Effector memory CD8-positive, alpha-beta T cell (primary cell): Measurements from ENCODE around the gene EMP3.
A peak's percentile ranks its signal among the peaks of the same experiment; 100 is the strongest.

Experiments used
- ATAC-seq: fragments of 150-1000 bp; cut with Tn5 transposase; replicated peaks from 2 replicates; pipeline ENCODE4 v1.10.0; 2021; ENCODE audit warnings: mild to moderate bottlenecking, moderate library complexity
- DNase-seq, 3 experiments: peaks; one replicate each; pipeline ENCODE4 v3.0.0; 2021
- H3K27ac Mint-ChIP-seq, 2 donors: one replicate each; pipeline ENCODE4 v1.8.0; 2022; ENCODE audit warnings: mild to moderate bottlenecking in 2 of 2, mixed read lengths in 2 of 2, moderate library complexity in 2 of 2
- H3K27me3 Mint-ChIP-seq, 2 donors: one replicate each; pipeline ENCODE4 v1.8.0; 2022; ENCODE audit warnings: mixed read lengths in 2 of 2
- H3K36me3 Mint-ChIP-seq: one replicate; pipeline ENCODE4 v1.8.0; 2022; ENCODE audit warnings: mild to moderate bottlenecking, moderate library complexity, mixed read lengths; ENCODE audit not compliant: insufficient read depth
- H3K4me1 Mint-ChIP-seq, 2 donors: one replicate each; pipeline ENCODE4 v1.8.0; 2022; ENCODE audit warnings: low read depth in 2 of 2, mixed read lengths in 2 of 2
- H3K4me3 Mint-ChIP-seq, 2 donors: one replicate each; pipeline ENCODE4 v1.8.0; 2022; ENCODE audit warnings: mild to moderate bottlenecking in 2 of 2, mixed read lengths in 2 of 2, moderate library complexity in 2 of 2
- H3K9me3 Mint-ChIP-seq, 2 donors: one replicate each; pipeline ENCODE4 v1.8.0; 2022; ENCODE audit warnings: mixed read lengths in 2 of 2

EMP3 gene

DNA sequence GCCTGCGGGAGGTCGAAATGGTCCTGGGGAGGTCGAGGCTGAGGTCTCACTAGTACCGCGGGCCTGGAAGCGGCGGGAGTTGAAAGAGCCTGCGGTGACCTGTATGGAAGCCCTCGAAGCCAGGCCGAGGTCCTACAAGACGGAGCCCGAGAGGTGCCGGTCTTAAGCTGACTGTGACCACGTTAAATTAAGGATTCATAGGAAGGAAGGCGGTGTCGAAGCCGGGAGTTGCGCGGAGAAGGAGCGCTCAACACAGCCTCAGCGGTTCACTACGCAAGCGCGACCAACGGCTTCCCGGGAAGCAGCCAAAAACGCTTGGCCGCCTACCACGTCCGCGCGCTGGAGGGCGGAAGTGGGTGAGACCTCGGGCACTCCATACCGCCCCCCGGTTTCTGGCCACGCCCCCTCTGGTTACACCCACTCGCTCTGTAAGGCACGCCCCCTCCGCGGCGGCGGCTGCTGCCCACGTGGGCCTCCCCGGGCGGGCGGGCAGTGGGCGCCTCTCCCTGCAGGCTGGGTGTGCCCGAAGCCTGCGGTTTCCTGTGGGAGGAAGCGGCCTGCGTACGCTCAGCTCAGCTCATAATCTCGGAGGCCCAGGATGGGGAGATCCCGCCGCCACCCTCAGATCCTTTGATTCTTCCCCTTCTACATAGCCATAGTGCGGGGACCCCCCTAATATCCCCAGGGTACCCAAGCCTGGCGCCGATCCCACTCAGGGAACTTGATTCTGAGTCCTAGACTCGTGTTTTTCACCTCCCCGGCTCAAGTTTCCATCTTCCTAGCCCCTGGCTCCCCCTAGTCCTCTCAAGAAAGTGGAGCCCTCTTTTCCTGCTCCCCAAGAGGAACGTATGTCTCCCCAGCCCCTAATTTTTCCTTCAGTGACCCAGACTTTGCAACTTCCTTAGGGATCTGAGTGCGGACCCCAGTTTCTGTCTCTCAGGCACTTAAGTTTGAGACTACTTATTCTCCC is 3.4 kb upstream of the EMP3 start:
- Mint-ChIP-seq H3K4me3 (peak overlapping the region; percentile 81 to 86), H3K4me1 (peaks cover 53 to 60% of the 10 kb centered on the region in 2 donors), H3K36me3 (peaks cover 43% of the 10 kb centered on the region), H3K27me3 (no peaks in the 10 kb centered on the region), H3K27ac (peak overlapping the region; percentile 97 to 99), H3K9me3 (no peaks in the 10 kb centered on the region)
- ATAC-seq (peak; percentile 69), DNase-seq (peak; percentile 99 to 100 (median 100))

DNA sequence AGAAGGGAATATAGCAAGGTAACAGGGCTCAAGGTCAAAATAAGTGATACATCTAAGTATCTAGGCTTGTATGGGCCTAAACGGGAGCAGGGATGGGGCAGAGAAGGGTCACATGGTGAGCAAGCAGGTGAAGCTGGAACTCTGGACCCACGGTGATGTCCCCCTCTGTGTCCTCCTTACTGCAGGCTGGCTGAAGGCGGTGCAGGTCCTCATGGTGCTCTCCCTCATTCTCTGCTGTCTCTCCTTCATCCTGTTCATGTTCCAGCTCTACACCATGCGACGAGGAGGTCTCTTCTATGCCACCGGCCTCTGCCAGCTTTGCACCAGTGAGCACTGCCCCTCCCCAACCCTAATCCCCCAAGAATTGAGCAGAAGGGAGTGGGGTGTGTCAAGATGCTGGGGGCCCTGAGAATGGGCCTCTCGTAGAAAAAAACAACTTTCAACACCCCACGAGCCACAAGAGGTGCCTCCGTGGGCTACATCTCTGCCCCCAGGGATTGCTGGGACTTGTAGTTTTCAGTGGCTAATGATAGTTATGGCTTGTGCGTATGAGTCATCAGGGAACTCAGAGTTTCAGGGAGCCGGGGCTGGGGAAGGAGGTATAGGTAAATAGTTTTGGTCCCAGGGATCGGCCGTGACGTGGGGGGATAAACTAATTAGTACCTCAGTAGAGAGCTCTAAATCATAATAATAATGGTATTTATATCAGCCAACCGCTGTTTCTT is 4.0 kb downstream of the EMP3 start:
- no peak for ATAC-seq
- Mint-ChIP-seq H3K9me3 (no peaks in the 10 kb centered on the region), H3K4me1 (peaks cover 67 to 68% of the 10 kb centered on the region in 2 donors), H3K36me3 (peaks cover 83% of the 10 kb centered on the region), H3K27me3 (no peaks in the 10 kb centered on the region), H3K27ac (peak overlapping the region; percentile 89 to 99), H3K4me3 (peak overlapping the region; percentile 81 to 86)
- DNase-seq: peak; percentile 26 to 38 (median 37)

DNA sequence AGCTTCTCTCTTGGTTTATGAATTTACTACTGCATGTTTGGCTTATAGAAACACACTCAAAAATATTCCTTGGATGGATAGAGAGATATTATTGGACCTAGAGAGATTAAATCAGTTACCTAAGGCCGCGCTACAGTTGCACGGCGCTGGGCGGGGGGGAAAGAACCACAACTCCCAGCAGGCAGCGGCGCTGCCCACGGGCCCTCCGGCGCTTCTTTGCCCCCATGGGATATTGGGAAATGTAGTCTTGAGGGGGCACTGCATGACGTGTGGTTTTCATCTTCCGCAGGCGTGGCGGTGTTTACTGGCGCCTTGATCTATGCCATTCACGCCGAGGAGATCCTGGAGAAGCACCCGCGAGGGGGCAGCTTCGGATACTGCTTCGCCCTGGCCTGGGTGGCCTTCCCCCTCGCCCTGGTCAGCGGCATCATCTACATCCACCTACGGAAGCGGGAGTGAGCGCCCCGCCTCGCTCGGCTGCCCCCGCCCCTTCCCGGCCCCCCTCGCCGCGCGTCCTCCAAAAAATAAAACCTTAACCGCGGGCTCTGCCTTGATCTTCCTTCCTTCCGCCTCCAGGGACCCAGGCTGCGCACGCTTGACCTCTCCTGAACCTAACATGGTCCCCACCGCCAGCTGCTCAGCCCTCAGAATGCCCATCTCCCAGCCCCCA is 4.8 kb downstream of the EMP3 start:
- DNase-seq (peak; percentile 79 to 81 (median 80)), ATAC-seq (peak; percentile 44)
- peaks cover 69% of the 10 kb centered on the region in 2 donors for H3K4me1 Mint-ChIP-seq
- H3K4me3 Mint-ChIP-seq: peak overlapping the region; percentile 81 to 86
- peaks cover 87% of the 10 kb centered on the region for H3K36me3 Mint-ChIP-seq
- peak overlapping the region; percentile 89 to 99 for H3K27ac Mint-ChIP-seq
- no peaks in the 10 kb centered on the region for H3K9me3 Mint-ChIP-seq
- no peaks in the 10 kb centered on the region for H3K27me3 Mint-ChIP-seq

DNA sequence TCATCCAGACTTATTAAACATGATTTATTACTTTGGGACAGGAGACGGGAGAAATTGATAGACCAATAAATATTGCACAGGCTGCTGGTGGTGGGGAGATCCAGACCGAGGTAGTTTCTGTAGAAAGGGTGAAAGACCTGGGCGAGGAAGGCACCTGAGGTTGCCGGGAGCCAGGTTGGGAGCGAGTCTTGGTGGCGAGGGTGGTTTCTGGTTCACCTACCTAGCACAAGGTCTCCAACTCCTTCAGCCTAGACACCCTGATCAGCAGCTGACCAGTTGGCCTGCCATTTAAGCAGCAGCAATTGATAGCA is 7.0 kb downstream of the EMP3 start:
- peaks cover 53 to 56% of the 10 kb centered on the region in 2 donors for H3K4me1 Mint-ChIP-seq
- DNase-seq: no peak
- peaks cover 66% of the 10 kb centered on the region for H3K36me3 Mint-ChIP-seq
- H3K4me3 Mint-ChIP-seq: peak overlapping the region; percentile 100
- peak overlapping the region; percentile 95 to 96 for H3K27ac Mint-ChIP-seq
- H3K27me3 Mint-ChIP-seq: no peaks in the 10 kb centered on the region
- no peak for ATAC-seq
- no peaks in the 10 kb centered on the region for H3K9me3 Mint-ChIP-seq

DNA sequence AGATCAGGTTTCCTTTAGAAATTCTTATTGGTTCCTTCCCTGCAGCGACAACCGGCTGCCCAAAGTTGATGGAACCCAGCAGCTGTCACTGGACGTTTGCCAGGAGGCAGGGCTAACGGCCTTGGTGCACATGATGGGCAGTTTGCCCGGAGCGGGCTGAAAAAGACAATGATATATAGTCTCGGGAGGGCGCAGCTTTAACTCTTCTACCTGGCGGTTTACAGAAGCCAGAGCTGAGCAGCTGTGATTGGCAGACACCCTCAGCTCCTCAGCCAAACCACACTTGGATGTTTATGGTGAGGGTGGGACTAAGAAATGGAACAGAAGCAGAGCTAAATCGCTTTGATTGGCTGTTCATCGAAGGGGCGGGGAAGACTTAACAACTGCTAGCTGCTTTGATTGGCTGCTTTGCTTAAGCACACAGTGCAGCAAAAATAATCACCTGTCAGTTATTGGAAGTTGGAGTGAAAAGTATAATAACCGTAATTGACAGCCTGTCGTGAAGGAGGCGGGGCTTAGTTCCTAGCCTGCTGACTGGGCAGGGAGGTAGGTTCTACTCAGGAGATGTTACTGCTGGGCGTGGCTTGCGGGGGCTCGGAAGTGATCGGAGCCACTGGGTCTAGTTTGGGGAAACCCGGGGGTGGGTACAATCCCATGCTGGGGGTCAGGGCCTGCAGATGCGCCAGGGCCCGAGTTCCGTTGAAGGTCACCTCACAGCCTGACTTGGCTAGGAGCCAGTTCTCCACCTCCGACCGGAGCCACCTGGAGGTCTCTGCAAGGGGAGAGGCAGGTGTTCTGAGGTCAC is 7.5 kb downstream of the EMP3 start:
- H3K4me1 Mint-ChIP-seq: peaks cover 49 to 56% of the 10 kb centered on the region in 2 donors
- DNase-seq (peak; percentile 91 to 96 (median 93)), ATAC-seq (peak; percentile 70)
- peak overlapping the region; percentile 100 for H3K4me3 Mint-ChIP-seq
- no peaks in the 10 kb centered on the region for H3K27me3 Mint-ChIP-seq
- H3K36me3 Mint-ChIP-seq: peaks cover 61% of the 10 kb centered on the region
- H3K27ac Mint-ChIP-seq: peak overlapping the region; percentile 95 to 96
- no peaks in the 10 kb centered on the region for H3K9me3 Mint-ChIP-seq

DNA sequence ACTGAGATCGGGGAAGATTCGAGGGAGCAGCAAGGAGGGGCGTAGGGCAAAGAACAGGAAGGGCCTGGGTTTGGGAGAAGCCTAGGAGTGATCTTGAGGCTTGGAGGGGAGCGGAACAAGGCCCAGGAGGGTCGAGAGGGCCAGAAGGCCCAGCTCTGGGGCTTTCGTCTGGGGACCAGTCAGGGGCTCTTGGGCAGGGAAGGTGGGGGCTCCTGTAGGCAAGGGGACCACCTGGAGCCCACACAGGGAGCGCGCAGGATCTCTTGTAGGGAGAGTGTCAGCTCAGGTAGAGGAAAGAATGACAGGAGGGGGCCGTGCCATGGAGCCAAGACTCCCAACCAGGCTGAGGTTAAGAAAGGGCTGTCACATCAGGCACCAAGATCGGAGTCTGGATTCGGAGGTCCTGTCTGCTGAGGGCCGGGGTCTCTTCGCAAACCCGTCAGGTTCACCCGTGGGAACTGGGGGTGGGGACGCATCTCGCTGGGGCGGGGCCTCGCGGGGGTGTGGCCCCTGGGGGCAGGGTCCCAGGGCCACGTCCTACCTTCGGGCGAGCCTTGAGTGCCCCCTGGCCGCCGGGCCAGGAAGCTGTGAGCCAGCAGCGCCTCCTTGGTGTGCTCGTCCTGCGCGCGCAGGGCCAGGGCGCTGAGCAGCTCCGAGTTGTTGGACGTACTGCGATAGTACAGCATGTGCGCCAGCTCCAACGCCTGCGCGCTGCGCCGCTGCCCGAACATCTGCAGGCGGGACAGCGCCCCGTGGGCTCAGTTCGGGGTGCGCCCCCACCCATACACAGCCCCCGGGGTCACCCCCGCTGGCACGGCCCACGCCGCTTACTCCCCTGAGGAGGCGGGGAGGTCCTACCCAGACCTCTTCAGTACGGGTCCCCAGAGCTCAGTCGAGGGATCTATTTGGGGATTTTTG is 8.4 kb downstream of the EMP3 start:
- Mint-ChIP-seq H3K4me3 (peak overlapping the region; percentile 100), H3K9me3 (no peaks in the 10 kb centered on the region), H3K4me1 (peaks cover 46 to 52% of the 10 kb centered on the region in 2 donors), H3K27me3 (no peaks in the 10 kb centered on the region), H3K27ac (peak overlapping the region; percentile 95 to 96), H3K36me3 (peaks cover 53% of the 10 kb centered on the region)
- DNase-seq: peak; percentile 90 to 93 (median 91)
- ATAC-seq: peak; percentile 65

DNA sequence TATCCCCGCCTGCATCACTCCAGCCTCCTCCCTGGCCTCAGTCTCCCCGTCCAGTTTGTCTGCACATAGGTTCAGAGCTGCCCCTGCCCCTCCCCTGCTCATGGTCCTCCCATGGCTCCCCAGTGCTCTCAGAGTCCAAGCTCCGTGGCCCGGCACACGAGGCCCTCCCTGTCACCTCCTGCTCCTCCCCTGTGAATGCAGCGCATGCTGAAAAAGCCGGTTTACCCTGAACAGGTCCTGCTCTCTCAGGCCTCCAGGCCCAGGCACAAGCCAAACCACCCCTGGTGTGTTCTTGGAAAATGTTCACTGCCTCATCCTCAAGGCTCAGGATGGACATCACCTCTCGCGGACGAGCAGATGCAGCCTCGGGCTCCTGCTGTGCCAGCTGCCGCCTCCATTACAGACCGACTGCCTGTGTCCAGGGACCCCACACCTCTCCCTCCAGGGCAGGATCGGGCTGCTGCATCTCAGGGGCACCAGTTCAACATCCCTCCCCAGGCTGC is 13.0 kb downstream of the EMP3 start:
- Mint-ChIP-seq H3K27me3 (no peaks in the 10 kb centered on the region), H3K36me3 (peaks cover 15% of the 10 kb centered on the region), H3K27ac (no peak overlapping the region), H3K4me1 (peaks cover 9 to 15% of the 10 kb centered on the region in 2 donors), H3K4me3 (no peak overlapping the region), H3K9me3 (no peaks in the 10 kb centered on the region)
- DNase-seq (no peak), ATAC-seq (no peak)

DNA sequence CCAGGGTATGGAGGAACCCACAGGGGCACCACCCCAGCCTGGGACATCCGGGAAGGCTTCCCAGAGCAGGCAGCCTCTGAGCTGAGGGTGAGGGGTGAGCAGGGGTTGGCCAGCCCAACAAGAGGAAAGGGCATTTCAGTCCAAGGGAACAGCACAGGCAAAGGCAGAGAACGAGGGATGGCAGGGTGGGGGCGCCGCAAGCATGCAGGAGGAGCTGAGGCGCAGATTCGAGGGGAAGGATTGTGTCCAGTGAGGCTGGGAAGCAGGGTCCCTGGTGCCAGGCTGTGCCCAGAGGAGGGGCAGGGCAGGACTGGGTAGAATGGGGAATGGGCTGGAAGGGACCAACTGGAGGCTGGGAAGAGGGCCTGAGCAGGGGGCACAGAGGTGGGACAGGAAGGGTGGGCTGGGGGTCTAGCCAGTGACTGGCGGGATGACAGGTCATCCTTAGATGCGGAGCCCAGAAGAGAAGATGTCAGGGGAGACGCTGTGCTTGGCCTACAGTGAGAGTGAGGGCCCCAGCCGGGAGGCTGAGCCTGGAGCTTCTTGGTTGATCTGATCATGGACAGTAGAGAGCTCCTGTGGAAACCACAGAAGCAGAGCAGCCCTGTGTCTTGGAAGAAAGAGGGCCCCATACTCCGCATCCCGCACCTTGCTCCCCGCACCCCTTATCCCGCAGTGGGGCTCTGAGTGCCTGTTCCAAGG is 13.6 kb downstream of the EMP3 start:
- DNase-seq: no peak
- Mint-ChIP-seq H3K27me3 (no peaks in the 10 kb centered on the region), H3K27ac (no peak overlapping the region)

DNA sequence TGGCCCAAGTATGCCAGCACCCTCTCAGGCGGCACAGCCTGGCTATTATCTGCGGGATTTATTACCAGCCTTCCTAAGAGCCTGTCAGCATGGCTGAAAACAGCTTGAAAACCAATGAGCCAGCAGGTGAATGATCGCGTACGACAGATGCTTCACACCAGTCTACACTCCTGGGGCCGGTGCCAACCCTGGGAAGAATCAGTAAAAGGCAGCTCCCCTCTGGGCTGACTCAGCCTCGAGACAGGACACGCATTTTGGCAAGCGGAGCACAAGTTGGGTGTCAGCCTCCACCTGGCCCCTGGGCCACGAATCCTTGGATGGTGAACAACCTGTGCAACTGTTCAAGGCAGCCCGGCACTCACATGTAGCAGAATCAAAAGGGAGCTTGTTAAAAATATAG is 15.6 kb downstream of the EMP3 start:
- no peaks in the 10 kb centered on the region for H3K4me1 Mint-ChIP-seq
- no peak for DNase-seq
- H3K27me3 Mint-ChIP-seq: no peaks in the 10 kb centered on the region
- H3K27ac Mint-ChIP-seq: no peak overlapping the region
- peaks cover 3% of the 10 kb centered on the region for H3K36me3 Mint-ChIP-seq
- ATAC-seq: no peak
- H3K4me3 Mint-ChIP-seq: no peak overlapping the region
- no peaks in the 10 kb centered on the region for H3K9me3 Mint-ChIP-seq

More for the DNA sequence above, 13.6 kb downstream of the EMP3 start:
- H3K9me3 Mint-ChIP-seq: no peaks in the 10 kb centered on the region
- H3K4me1 Mint-ChIP-seq: peaks cover 6 to 9% of the 10 kb centered on the region in 2 donors
- no peak overlapping the region for H3K4me3 Mint-ChIP-seq
- H3K36me3 Mint-ChIP-seq: peaks cover 10% of the 10 kb centered on the region
- no peak for ATAC-seq

DNA sequence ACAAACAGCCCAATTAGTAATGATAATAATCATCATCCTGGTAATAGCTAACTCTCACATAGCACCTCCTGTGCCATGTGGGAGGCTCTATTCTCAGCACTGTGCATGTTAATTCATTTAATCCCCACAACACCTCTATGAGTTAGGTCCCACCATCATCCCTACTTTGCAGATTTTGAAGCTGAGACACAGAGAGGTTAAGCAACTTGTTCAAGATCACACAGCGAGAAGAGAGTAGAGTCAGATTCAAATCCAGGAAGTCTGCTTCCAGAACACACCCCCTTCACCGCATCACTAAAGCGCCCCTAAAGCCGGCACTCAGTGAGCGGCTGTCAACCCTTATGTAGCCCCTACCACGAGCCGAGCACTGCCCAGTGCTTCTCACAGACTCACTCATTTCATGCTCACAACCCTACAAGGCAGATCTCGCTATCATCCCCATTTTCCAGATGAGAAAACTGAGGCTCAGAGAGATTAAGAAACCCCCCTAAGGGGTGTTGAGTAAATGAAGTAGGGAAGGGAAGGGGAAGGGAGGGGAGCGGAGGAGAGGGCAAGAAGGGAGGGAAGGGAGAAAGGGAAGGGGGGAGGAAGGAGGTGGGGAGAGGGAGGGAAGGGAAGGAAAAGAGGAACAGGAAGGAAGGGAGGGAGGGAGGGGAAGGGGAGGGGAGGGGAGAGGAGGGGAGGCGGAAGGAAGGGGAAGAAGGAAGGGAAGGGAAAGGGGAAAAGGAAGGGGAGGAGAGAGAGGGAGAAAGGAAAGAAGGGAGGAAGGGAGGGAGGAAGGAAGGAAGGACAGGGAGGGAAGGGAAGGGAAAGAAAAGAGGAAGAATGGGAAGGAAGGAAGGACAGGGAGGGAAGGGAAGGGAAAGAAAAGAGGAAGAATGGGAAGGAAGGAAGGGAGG is 16.4 kb downstream of the EMP3 start:
- DNase-seq (no peak), ATAC-seq (no peak)
- peaks cover 3% of the 10 kb centered on the region for H3K36me3 Mint-ChIP-seq
- no peak overlapping the region for H3K4me3 Mint-ChIP-seq
- H3K27me3 Mint-ChIP-seq: no peaks in the 10 kb centered on the region
- no peaks in the 10 kb centered on the region for H3K4me1 Mint-ChIP-seq
- H3K9me3 Mint-ChIP-seq: no peaks in the 10 kb centered on the region
- H3K27ac Mint-ChIP-seq: no peak overlapping the region

DNA sequence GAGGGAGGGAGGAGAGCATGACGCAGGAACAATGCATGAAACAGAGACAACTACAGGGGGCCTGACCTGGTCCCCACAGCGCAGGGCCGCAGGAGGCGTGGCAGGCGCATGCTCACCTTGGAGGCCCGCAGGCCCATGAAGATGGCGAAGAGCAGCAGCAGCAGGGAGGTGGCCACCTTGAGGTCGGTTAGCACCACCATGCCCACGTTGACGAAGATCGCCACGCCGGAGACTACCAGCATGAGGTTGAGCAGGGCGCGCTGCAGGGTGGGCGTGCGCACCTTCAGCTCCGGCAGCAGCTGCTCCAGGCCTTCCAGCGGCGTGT is 17.0 kb downstream of the EMP3 start:
- DNase-seq (no peak), ATAC-seq (no peak)
- no peak overlapping the region for H3K4me3 Mint-ChIP-seq
- no peaks in the 10 kb centered on the region for H3K9me3 Mint-ChIP-seq
- no peaks in the 10 kb centered on the region for H3K27me3 Mint-ChIP-seq
- H3K27ac Mint-ChIP-seq: no peak overlapping the region
- H3K4me1 Mint-ChIP-seq: no peaks in the 10 kb centered on the region
- H3K36me3 Mint-ChIP-seq: peaks cover 3% of the 10 kb centered on the region
